HepG2 (cell line): Measurements from ENCODE around the gene TMUB1. TPM values are rescaled to one million over a fixed set of nuclear protein-coding genes. Genes with fewer than 3 reads are reported as not detected.

Source experiments
- ATAC-seq: fragments of 200-7000 bp; cut with Tn5 transposase; 3 replicates; pipeline ENCODE4 v1.9.1; 2020; ENCODE audit warnings: mild to moderate bottlenecking, moderate library complexity
- BruUV-seq: library from RNA; stranded (reverse); fragments of 400-500 nt; replicated peaks from 2 replicates; lab custom pipeline; 2021; lab: Mats Ljungman, UMichigan
- CTCF ChIA-PET: fragments of 300-600 bp; formaldehyde crosslinking; extraction: SDS; loops from one replicate; lab custom pipeline; 2021; ENCODE audit warnings: low total read pairs, inconsistent platforms, low intra/inter-chr PET ratio; lab: Yijun Ruan, JAX
- POLR2A ChIA-PET: fragments of 350-600 bp; sonication (Branson Sonifier 250); formaldehyde crosslinking; loops from one replicate; lab custom pipeline; 2020; ENCODE audit warnings: antibody characterized with exemption, inconsistent platforms; lab: Yijun Ruan, JAX
- DNase-seq: peaks from one replicate; pipeline ENCODE4 v3.0.0-alpha.2; 2015; ENCODE audit warnings: low spot score
- FAIRE-seq: peaks from 3 replicates; lab custom pipeline; 2011; peaks lifted over from hg19 to GRCh38; lab: Jason Lieb, UNC
- H2AFZ ChIP-seq: one replicate; pipeline ENCODE4 v1.6.1; 2011; ENCODE audit warnings: low read length, inconsistent platforms
- H3K27ac ChIP-seq: fragments of 300-600 bp; 3 replicates; pipeline ENCODE4 v1.8.0; 2011; ENCODE audit warnings: mixed run types, mild to moderate bottlenecking, mixed read lengths, low read length, inconsistent platforms; ENCODE audit not compliant: insufficient read depth; ENCODE audit errors: extremely low read length
- H3K27me3 ChIP-seq, 2 experiments: fragments of 200-600 bp in 1 of 2; 2 replicates in 1 of 2; 3 replicates in 1 of 2; pipeline versions ENCODE4 v1.6.0 to v1.8.0; 2011; ENCODE audit warnings: low read length in 2 of 2, mild to moderate bottlenecking in 2 of 2, moderate library complexity in 2 of 2, inconsistent platforms in 1 of 2; ENCODE audit not compliant: insufficient read depth in 2 of 2, control insufficient read depth in 1 of 2
- H3K36me3 ChIP-seq, 2 experiments: fragments of 200-600 bp in 1 of 2; replicated peaks in 1 of 2; 2 replicates in 1 of 2; 3 replicates in 1 of 2; pipeline versions ENCODE4 v1.5.1 to v1.8.0; 2011; ENCODE audit warnings: low read length in 2 of 2, inconsistent platforms in 1 of 2; ENCODE audit not compliant: insufficient read depth in 2 of 2, control insufficient read depth in 1 of 2
- H3K4me1 ChIP-seq: 2 replicates; pipeline ENCODE4 v1.5.1; 2012; ENCODE audit warnings: low read length, inconsistent platforms; ENCODE audit not compliant: insufficient read depth
- H3K4me2 ChIP-seq: 2 replicates; pipeline ENCODE4 v1.6.0; 2011; ENCODE audit warnings: low read depth, low read length, inconsistent platforms
- H3K4me3 ChIP-seq, 3 experiments: fragments of 200-600 bp in 1 of 3; sonication (generic), shearing (Covaris generic) in 1 of 3; replicated peaks in 1 of 3; 2 replicates each; pipeline ENCODE4 v1.5.1; 2011 to 2016; ENCODE audit warnings: low read length in 3 of 3, inconsistent platforms in 2 of 3, low read depth in 2 of 3, mild to moderate bottlenecking in 2 of 3, control low read depth in 1 of 3, mixed read lengths in 1 of 3; ENCODE audit not compliant: insufficient read depth in 1 of 3
- H3K79me2 ChIP-seq: one replicate; pipeline ENCODE4 v1.6.1; 2011; ENCODE audit warnings: low read length, inconsistent platforms; ENCODE audit not compliant: insufficient read depth
- H3K9ac ChIP-seq: 2 replicates; pipeline ENCODE4 v1.6.0; 2011; ENCODE audit warnings: mild to moderate bottlenecking, low read depth, low read length, inconsistent platforms; ENCODE audit not compliant: insufficient read depth
- H3K9me3 ChIP-seq: 2 replicates; pipeline ENCODE4 v1.5.1; 2012; ENCODE audit warnings: mild to moderate bottlenecking, low read length
- H4K20me1 ChIP-seq: 2 replicates; pipeline ENCODE4 v1.6.0; 2011; ENCODE audit warnings: inconsistent platforms, mild to moderate bottlenecking, low read length, moderate library complexity; ENCODE audit not compliant: insufficient read depth
- BORCS8-MEF2B ChIP-seq: sonication (generic); formaldehyde crosslinking; IDR thresholded peaks from 2 replicates; pipeline ENCODE4 v1.8.0; 2022; ENCODE audit warnings: mild to moderate bottlenecking, missing genetic modification reagents
- ELF1 ChIP-seq: sonication (generic); formaldehyde crosslinking; IDR thresholded peaks from 2 replicates; pipeline ENCODE4 v1.4.0; 2020; ENCODE audit warnings: missing genetic modification reagents
- FOXM1 ChIP-seq: sonication (generic); formaldehyde crosslinking; IDR thresholded peaks from 2 replicates; pipeline ENCODE4 v1.5.0; 2020; ENCODE audit warnings: missing genetic modification reagents
- MTF1 ChIP-seq: sonication (generic); formaldehyde crosslinking; IDR thresholded peaks from 2 replicates; pipeline ENCODE4 v1.5.0; 2020; ENCODE audit warnings: missing genetic modification reagents
- NFKB2 ChIP-seq: sonication (generic); formaldehyde crosslinking; IDR thresholded peaks from 2 replicates; pipeline ENCODE4 v1.4.0; 2020; ENCODE audit warnings: missing genetic modification reagents, borderline replicate concordance
- POLR2AphosphoS5 ChIP-seq: IDR thresholded peaks from 2 replicates; pipeline ENCODE4 v1.6.1; 2012; ENCODE audit warnings: low read depth, low read length
- PTBP1 ChIP-seq: fragments of 200-400 bp; formaldehyde crosslinking; IDR thresholded peaks from 2 replicates; pipeline ENCODE4 v1.6.1; 2018; ENCODE audit warnings: low read length, low read depth; ENCODE audit not compliant: poor library complexity, severe bottlenecking
- SETDB1 ChIP-seq: sonication (generic); formaldehyde crosslinking; IDR thresholded peaks from 2 replicates; pipeline ENCODE4 v1.5.1; 2020; ENCODE audit warnings: missing genetic modification reagents, mild to moderate bottlenecking, borderline replicate concordance
- SP2 ChIP-seq: sonication (generic); formaldehyde crosslinking; IDR thresholded peaks from 2 replicates; pipeline ENCODE4 v1.5.1; 2020; ENCODE audit warnings: mild to moderate bottlenecking, missing genetic modification reagents
- ZBTB42 ChIP-seq: sonication (generic); formaldehyde crosslinking; IDR thresholded peaks from 2 replicates; pipeline ENCODE4 v1.5.0; 2020; ENCODE audit warnings: mild to moderate bottlenecking, missing genetic modification reagents
- ZFP37 ChIP-seq: sonication (generic); formaldehyde crosslinking; IDR thresholded peaks from 2 replicates; pipeline ENCODE4 v1.4.0; 2020; ENCODE audit warnings: missing genetic modification reagents, borderline replicate concordance
- ZNF329 ChIP-seq: sonication (generic); formaldehyde crosslinking; IDR thresholded peaks from 2 replicates; pipeline ENCODE4 v1.9.0; 2021; ENCODE audit warnings: low read depth, mild to moderate bottlenecking, missing genetic modification reagents
- ZNF564 ChIP-seq: sonication (generic); formaldehyde crosslinking; IDR thresholded peaks from 2 replicates; pipeline ENCODE4 v1.8.1; 2023; ENCODE audit warnings: mild to moderate bottlenecking, missing genetic modification reagents
- ZNF567 ChIP-seq: sonication (generic); formaldehyde crosslinking; IDR thresholded peaks from 2 replicates; pipeline ENCODE4 v1.8.1; 2023; ENCODE audit warnings: mild to moderate bottlenecking, missing genetic modification reagents, borderline replicate concordance
- WGBS: methylation state at CpG from one replicate; pipeline ENCODE4 v1.1.6; 2017; ENCODE audit warnings: low lambda C conversion rate; 5-methylcytosine and 5-hydroxymethylcytosine counted together
- in situ Hi-C: cut with HindIII; loops from 2 replicates; pipeline ENCODE4 v1.10.0; 2017; ENCODE audit warnings: low pct_unique_long_range_greater_than_20kb; ENCODE audit not compliant: extremely low pct_ligation_motif_present
- intact Hi-C: fragments of 100-400 bp; cut with micrococcal nuclease; formaldehyde crosslinking; loops from one replicate; pipeline ENCODE4 v1.10.0; 2022; ENCODE audit not compliant: unreplicated experiment
- polyA plus RNA-seq, 8 experiments: library from polyadenylated mRNA; depleted of rRNA in 3 of 8; stranded (reverse) in 7 of 8; unstranded in 1 of 8; fragments of >200 nt; fragmentation: Illumina TruSeq in 4 of 8; extraction: Trizol in 4 of 8; gene quantifications; 2 replicates each; pipeline versions ENCODE4 v1.2.1 to v1.2.3, GENCODE V29; 2011 to 2016; ENCODE audit warnings: low read depth in 4 of 8, missing spikeins in 1 of 8, mixed read lengths in 1 of 8; ENCODE audit not compliant: insufficient read depth in 1 of 8
- total RNA-seq, 5 experiments: library from RNA; depleted of rRNA; stranded (reverse); fragments of >200 nt; fragmentation: Illumina TruSeq; extraction: Trizol; gene quantifications; 2 replicates each; pipeline ENCODE4 v1.2.3, GENCODE V29; 2016; ENCODE audit warnings: low read depth in 1 of 5
- TF ChIP-seq, protein P1 (sequence below): IDR thresholded peaks from 2 replicates; pipeline ENCODE4 v1.6.1; 2016; ENCODE audit warnings: missing genetic modification reagents, missing compliant biosample characterization

The TMUB1 gene
- total and polyA plus RNA-seq, 2 of the 13 experiments (the other 11 are each of a cell fraction or from before 2014, with no cell fraction given): 44.8 to 51.6 TPM

DNA sequence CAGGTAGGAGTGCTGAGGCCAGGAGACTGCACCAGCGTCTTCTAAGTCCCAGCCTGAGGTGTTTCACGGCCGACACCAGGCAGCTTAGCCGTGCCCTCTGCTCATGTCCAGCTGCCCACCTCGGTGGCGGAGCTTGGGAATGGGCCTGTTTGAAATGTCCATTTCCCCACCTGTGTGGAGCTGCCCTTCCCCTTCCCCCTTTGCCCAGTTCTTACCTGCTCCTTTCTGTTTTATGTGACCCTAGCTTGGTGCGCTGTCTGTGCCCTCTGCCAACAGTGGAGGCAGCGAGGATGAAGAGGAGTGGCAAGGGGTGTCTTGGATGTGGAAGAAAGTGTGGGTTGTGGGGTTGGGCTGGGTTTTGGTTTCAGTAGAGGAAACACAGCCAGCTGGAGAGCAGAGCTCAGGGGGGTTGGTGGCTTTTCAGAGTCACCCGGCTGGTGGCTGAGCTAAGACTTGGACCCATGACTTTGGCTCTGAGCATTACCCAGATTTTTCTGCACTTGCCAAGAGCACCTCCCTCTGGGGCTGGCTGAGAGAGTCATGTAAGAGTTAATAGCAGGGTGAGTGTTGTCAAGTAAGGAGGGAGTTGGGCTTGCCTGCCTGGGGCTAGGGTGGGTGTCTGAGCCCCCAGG, 46.8 kb upstream of the TMUB1 start (continued):
- no peak for TF ChIP-seq ELF1 (CRISPR knock-in tag)

DNA sequence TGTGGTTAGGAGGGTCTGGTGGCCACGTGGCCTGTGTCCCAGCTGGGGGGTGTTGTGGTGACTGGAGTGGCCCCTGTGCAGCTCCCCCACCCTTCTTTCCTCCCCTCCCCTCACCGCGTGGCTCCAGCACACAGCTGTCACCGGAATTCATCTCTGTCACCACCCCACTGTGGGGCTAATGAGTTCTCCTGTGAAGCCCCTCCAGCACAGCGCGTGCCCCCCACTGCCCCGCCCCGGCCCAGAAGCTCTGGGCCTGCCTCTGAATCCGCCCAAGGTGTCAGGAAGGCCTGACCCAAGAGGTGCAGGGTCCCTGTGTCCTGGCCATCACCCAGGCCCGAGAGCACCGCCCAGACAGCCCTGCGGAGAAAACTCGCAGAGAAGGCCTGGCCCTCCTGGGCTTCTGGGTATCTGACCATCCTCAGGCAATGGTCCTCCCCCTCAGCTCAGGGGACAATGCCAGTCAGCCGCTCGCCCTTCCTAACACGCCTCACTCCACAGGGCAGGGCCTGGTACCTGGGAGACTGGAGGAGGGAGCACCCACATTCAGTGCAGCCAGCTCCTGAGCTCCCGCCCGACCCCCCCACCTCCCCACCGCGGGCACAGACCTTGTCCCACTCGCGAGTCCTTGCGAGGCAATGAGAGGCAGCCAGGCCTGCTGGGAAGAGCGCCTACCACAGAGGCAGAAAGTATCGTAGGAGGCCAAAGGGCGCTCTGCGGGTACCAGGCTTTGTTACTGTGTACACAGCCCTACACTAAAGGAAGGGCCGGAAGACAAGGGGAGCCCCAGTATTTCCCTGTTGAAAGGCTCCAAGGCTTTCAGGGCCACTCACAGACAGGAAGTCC, 46.0 kb upstream of the TMUB1 start:
- no peak overlapping the region for H2AFZ ChIP-seq
- H3K27me3 ChIP-seq: no peaks in the 10 kb centered on the region
- in situ Hi-C loops: loop anchor here (10.0 kb wide), 1 partner anchor 175 kb away; no protein-coding TSS in a partner anchor
- intact Hi-C loops: no loop called here
- FAIRE-seq (no peak), ATAC-seq (no peak), DNase-seq (no peak)
- H3K79me2 ChIP-seq: no peaks in the 10 kb centered on the region
- 91% methylated on average over 22 of the region's 28 CpGs for WGBS
- H3K9me3 ChIP-seq: no peaks in the 10 kb centered on the region
- no peak overlapping the region for H3K27ac ChIP-seq
- no peak overlapping the region for H3K4me2 ChIP-seq
- no TSS peak for BruUV-seq
- no peak overlapping the region for H3K4me3 ChIP-seq
- peaks cover 2% of the 10 kb centered on the region; the same call in 1 of the 2 replicates for H4K20me1 ChIP-seq
- no peak overlapping the region for H3K9ac ChIP-seq
- POLR2A ChIA-PET: no interaction called here
- TF ChIP-seq ZNF329 (CRISPR knock-in tag) (no peak), BORCS8-MEF2B (CRISPR knock-in tag) (no peak), POLR2AphosphoS5 (no peak), ZFP37 (CRISPR knock-in tag) (no peak), ZNF564 (CRISPR knock-in tag) (no peak), ZNF567 (no peak), SETDB1 (CRISPR knock-in tag) (no peak), MTF1 (CRISPR knock-in tag) (no peak), NFKB2 (no peak), PTBP1 (no peak), SP2 (no peak), ZBTB42 (no peak), FOXM1 (CRISPR knock-in tag) (no peak)
- TF ChIP-seq, protein P1, sequence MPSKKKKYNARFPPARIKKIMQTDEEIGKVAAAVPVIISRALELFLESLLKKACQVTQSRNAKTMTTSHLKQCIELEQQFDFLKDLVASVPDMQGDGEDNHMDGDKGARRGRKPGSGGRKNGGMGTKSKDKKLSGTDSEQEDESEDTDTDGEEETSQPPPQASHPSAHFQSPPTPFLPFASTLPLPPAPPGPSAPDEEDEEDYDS (CRISPR knock-in tag): no peak
- no peaks in the 10 kb centered on the region for H3K4me1 ChIP-seq
- peaks cover 15 to 74% of the 10 kb centered on the region in 2 experiments for H3K36me3 ChIP-seq
- CTCF ChIA-PET: no interaction called here
